ENCODE results near the gene MMP24OS.

DNA sequence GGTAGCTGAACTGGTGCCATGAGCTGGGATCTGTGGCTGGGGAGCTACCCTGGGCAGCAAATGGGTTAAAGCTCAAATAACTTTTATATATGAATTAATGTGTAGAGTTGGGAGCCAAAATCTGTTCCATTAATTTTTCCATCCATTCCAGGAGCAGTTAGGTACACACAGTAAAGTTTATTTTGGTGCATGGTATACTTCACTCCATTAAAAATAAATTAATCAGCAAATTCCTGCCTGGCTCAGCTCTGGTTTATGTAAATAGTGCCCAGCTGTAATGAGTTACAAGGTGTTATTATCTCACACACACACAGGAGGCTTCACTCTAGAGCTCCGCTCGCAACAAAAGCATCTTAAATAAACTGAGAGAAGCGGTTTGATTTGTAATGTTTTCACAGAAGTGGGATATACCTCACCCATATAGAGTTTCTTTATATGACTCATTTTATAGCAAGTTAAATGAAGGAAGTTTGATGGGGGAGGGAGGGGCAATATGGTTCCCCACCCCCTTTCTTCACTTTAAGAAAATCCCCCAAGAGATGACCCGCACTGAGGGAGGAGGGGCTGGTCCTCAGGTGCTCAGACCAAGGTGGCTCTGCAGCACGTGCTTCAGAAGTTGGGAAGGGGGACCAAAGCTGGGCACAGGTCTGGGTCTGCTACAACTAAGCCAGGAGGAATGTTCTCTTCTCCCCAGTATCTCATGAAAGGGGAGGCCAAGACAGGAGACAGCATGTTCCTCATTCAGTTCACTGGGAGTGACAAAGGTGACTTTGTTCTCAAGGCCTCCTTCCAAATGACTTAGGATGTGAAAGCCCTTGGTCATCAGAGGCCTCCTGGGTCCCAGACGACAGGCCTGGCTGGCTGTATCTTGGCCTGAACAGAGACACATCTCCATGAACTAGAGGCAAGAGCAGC lies 24.8 kb upstream of the MMP24OS start:
- TF ChIP-seq, protein P1, sequence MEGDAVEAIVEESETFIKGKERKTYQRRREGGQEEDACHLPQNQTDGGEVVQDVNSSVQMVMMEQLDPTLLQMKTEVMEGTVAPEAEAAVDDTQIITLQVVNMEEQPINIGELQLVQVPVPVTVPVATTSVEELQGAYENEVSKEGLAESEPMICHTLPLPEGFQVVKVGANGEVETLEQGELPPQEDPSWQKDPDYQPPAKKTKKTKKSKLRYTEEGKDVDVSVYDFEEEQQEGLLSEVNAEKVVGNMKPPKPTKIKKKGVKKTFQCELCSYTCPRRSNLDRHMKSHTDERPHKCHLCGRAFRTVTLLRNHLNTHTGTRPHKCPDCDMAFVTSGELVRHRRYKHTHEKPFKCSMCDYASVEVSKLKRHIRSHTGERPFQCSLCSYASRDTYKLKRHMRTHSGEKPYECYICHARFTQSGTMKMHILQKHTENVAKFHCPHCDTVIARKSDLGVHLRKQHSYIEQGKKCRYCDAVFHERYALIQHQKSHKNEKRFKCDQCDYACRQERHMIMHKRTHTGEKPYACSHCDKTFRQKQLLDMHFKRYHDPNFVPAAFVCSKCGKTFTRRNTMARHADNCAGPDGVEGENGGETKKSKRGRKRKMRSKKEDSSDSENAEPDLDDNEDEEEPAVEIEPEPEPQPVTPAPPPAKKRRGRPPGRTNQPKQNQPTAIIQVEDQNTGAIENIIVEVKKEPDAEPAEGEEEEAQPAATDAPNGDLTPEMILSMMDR (IDR thresholded peaks at IDR 0.05; ENCODE audit: poor library complexity): no peak
- TF ChIP-seq EZH2phosphoT487 (IDR thresholded peaks at IDR 0.05; ENCODE audit: low read depth, severe bottlenecking, unreplicated experiment): no peak
